ENCODE results near the gene SLC9A9.

Gene SLC9A9

DNA sequence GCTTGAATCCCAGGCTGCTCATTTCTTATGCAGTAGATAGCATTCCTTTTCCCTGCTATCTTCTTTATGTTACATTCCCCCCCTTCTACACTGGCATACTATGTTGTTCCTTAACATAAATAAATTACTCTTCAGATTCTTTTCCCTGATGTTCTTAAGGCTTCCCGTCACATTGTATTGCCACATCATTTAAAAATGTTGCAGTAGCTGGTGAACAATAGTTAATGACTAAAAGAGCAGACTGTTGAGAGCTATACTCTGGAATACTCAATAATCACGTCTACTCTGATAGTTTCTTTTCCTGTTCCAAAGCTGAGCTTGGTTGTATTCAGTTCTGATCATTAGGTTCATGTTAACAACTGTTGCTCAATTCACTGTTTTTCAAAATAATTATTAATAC, 508.8 kb downstream of the SLC9A9 start:
- DNase-seq = no peak

DNA sequence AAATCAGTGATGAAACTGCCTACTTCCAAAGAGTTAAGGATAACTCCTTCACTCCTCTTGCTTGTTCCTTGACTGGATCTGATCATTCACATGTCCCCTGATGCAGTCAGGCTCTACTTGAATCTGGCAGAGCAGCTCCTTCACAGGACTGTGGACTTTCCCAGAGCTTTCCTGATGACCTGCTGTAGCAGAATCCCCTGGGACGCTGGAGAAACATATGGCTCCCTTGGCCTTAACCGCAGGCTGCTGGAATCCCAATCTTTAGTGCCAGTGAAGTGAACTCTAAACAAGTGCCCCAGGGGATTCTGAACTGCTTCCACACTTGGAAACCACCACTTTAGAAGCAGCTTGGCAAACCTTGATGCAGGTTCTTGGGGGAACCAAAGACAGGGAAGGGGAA, 510.9 kb downstream of the SLC9A9 start:
- no peak for DNase-seq

GRCh38 chr3:143334231-143334630, 514.0 kb downstream of the SLC9A9 start:
- DNase-seq = no peak

GRCh38 chr3:143333367-143333766, 514.9 kb downstream of the SLC9A9 start:
- DNase-seq = no peak

DNA sequence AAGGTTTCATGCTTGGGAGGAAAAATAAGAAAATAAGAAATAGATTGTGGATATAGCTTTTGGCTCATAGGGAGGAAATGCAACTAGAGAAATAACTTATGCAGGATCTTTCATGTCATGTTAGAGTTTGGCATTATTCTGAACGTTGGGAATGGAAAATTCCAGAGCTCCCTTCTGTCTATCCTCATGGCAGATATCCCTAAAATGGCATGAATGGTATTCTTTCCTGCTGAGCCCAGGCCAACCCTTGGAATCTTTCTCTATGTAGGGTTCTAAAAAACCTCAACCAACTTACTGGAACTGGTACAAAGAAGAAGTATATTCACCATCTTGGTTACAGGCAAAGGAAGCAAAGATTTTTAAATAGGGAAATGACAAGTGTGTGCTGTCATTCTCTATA, 516.2 kb downstream of the SLC9A9 start:
- no peak for DNase-seq

- no peak for DNase-seq
These were observed 516.9 kb downstream of the SLC9A9 start for GRCh38 chr3:143331350-143331749.

- DNase-seq = no peak
These were observed 517.9 kb downstream of the SLC9A9 start for GRCh38 chr3:143330296-143330868.

DNA sequence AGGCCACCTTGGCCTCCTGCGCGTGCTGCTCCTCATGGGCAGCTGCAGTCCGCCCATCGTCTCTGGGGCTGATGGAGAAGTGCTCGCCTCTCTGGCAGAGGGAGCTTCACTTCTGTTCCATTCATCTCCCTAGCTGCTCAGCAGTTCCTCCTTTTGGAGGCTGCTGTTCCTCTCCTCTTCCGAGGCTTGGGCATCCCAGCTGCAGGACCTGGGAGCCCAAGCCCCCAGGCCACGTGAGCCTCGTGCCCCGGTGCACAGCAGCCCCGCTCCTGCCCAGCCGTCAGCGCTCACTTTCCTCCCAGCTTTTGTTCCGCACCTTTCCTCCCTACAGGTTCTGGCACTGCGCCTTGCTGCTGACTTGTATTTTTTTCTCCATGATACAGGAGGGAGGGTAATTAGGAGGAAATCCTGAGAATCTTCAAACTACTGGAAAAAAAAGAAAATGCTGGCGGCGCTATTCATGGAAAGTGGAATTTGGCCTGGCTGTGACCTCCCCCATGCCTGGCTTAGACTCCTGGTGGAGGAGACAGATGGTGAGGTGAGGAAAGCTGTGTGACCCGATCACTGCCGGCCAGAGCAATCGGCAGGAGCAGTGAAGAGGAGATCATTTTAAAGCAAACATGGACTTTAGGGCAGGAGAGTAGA, 518.6 kb downstream of the SLC9A9 start:
- no peak for DNase-seq

GRCh38 chr3:143328451-143328850, 519.8 kb downstream of the SLC9A9 start:
- no peak for DNase-seq

GRCh38 chr3:143326983-143327778, 521.1 kb downstream of the SLC9A9 start:
- DNase-seq = no peak

DNA sequence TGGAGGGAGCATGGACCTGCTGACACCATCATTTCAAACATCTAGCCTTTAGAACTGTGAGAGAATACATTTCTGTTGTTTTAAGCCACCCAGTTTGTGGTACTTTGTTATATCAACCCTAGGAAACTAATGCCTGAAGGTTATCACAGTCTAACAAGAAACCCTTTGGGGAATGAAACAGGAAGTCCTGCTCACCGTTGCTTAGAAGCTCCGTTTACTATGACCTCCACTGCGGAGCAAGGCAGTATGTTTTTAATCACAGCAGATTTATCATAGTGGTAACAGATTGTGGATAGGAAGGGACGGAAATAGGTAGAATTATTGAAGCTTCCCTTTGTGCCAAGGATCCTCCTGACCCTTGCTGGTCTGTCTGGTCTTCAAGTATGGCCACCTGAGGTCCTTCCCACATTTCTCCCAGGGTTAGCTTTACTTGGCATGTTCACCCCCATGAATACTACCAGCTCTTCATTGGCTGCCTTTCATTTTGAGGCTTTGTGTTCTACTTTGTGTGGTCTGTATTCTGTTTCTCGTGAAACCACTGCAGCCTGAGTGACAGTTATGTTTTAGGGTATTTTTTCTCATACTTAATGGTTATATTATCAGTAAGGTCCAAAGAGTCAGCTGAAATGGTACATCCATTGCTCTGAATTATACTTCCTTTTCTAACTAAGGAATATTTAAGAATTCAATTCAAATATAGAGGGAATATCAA, 527.1 kb downstream of the SLC9A9 start:
- no peak for DNase-seq

- DNase-seq = no peak
These were observed 532.5 kb downstream of the SLC9A9 start for GRCh38 chr3:143315766-143316165.

DNA sequence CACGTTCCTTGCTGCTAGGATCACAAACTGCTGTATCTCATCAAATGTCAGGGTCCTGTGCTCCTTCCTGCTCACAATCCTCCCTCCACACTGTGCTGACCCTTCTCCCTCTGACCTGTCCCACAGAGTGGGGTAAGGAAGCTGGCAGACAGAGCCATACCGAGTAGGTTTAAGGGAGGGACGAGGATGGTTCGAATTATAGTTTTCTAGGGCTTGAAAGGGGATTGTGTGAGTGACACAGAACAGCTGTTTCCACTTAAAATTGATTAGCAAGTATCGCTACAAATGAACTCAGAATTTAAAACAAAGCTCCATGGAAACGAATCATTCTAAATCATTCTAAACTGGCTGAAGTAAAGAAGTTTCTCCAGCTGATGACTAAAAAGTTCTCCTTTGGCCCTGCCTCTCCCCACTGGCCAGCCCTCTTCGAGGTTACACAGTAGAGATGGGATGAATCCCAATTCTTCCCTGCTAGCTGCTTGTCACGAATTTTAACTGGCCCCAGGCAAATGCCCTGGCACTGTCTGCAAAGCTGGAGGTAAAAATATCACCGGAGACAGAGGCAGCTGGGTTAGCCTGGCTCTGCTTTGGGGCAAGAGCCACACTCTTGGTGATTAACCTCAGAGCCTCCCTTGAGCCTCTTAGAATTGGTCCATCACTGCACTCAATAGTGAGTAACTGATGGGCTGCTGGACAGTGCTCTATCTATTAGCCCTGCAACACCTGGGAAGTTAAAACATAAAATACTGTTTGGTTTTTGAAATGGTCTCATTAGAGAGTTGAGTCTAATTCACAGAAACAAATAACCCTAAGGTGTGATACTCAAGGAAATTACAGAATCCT, 533.8 kb downstream of the SLC9A9 start:
- DNase-seq = no peak

GRCh38 chr3:143313893-143314188, 534.4 kb downstream of the SLC9A9 start:
- no peak for DNase-seq

DNA sequence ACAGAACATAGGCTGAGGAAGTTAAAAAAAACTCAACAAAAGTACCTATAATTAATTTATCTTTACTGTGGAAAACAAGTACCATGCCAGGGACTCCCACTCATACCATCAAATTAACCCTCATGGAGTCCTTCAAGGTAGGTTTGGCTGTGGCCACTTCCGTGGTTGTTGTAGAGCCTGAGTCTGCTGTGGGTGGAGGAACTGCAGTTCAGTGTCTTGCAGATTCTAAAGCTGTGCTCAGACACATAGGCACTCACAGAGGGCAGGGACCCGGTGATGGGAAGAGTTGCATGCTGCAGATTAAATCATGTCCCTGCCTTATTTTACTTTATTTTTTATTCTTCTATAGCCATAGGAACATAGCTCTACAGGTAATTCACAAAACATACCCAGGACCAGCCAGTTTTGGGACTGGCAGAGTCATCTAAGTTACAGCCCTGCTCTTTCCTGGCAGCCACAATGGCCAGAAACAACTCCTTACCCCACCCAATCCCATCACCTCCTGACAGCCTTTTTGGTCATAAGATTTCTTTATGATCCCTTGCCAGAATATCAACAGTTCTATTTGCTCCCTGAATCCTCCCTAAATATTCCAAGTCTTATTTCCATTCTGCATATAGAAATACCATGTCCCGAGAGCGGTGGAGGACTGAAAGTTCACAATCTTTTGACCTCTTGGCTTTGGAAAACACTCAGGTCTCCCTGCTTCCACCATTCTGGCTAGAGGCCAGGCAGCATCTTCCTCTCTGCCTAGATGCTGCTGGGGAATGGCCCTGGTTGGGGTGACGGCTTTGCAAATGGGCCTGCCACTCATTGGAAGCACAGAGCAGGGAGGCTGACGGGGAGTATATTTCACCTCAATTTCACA, 535.0 kb downstream of the SLC9A9 start:
- DNase-seq = no peak

DNA sequence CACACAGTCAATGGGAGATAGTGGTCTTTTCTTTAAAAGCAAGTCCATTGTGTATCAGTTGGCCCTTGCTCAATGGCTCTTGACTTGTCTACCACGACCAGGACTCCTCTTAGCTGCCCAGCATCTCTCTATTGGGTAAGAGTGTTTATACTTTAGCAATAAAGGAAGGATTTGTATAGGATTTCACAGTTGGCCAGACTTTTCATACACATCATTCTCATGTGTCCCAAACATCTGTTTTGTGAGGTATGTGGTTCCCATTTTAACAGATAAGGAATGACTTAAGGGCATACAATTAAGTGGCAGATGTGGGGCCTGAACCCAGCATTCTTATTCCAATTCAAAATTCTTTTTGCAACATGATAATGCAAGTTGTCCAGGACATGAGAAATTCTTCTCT, 537.2 kb downstream of the SLC9A9 start:
- DNase-seq = no peak

DNA sequence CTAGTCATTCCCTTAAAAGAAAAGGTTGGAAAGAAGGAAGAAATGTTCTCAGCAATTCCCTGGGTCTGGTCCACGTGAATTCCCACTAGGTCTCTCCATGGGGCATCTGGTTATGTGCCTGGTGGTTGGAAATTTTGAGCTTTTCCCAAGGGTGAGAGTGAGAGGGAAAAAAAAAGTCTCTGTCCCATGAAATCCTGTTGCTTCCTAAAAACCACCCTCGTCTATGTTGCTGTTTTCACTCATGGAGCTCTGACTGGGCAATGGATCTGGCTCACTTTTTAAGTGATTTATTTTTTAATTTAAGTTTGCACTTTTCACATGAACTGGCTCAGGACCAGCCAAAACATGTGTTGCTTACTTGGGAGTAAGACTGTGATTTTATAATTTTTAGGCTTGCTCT, 538.6 kb downstream of the SLC9A9 start:
- DNase-seq = no peak

- DNase-seq = no peak
These were observed 540.6 kb downstream of the SLC9A9 start for GRCh38 chr3:143307613-143308183.

DNA sequence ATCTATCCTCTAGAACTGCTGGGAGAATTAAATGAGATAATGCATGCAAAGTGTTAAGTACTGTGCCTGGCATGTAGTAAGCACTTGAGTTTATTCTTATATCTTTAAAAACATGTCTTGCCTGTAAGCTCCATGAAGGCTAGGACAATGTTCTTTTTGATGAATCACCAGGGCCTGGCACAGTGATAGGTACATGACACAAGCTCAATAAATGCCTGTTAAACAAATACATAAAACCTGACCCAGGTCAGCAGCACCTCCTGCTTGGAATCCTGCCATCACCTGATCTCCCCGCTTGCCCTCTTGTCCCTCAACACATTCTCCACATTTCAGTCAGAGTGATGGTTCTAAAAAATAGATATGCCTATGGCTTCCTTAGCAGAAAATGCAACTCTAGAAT, 541.9 kb downstream of the SLC9A9 start:
- no peak for DNase-seq

DNA sequence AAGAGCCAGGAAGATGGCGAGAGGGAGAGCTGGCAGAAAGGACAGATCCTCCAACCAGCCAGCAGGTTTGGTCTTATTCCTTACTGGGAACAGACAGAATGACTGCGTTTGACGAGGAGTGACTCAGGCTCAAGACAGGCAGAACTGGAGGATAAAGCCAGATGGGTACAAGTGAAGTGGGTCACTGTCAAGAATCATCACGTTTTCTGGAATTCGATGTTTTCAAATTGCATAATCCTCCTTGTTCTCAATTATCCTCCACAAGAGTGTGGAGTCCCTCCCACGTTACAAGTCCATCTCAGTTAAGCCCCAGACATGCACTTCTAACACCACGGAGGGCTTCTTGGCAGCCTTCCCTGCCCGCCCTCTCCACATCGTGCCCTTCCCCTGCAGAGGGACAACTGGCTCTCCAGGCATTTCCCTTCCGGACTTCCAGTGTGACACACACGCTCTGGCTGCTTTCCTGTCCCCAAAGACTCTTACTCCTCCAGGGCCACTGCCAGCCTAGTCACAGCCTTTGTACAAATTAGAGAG, 545.6 kb downstream of the SLC9A9 start:
- no peak for DNase-seq
